Endothelial cell of umbilical vein (primary cell): ENCODE measurements around the gene MEX3C. TPM values are rescaled to one million over a fixed set of nuclear protein-coding genes. Genes with fewer than 3 reads are reported as not detected.

Experiments
- BruUV-seq: library from RNA; stranded (reverse); fragments of 400-500 nt; replicated peaks from 2 replicates; lab custom pipeline; 2021; lab: Mats Ljungman, UMichigan
- CTCF ChIA-PET: fragments of 300-600, 350-600 bp; sonication (Branson Sonifier 250); formaldehyde crosslinking; loops from one replicate; lab custom pipeline; 2021; ENCODE audit warnings: antibody characterized with exemption, inconsistent platforms; lab: Charles Lee
- POLR2A ChIA-PET: fragments of 300-600, 350-600 bp; sonication (Branson Sonifier 250); formaldehyde crosslinking; loops from one replicate; lab custom pipeline; 2021; ENCODE audit warnings: antibody characterized with exemption, inconsistent platforms; lab: Charles Lee
- DNase-seq: peaks from one replicate; pipeline ENCODE4 v3.0.0-alpha.2; 2011; ENCODE audit warnings: low read depth, low spot score
- FAIRE-seq: peaks from 2 replicates; lab custom pipeline; 2011; peaks lifted over from hg19 to GRCh38; lab: Jason Lieb, UNC
- H2AFZ ChIP-seq: 2 replicates; pipeline ENCODE4 v1.6.0; 2012; ENCODE audit warnings: low read depth, low read length, control low read depth, inconsistent platforms
- H3K27ac ChIP-seq: 2 replicates; pipeline ENCODE4 v1.5.1; 2011; ENCODE audit warnings: low read depth, mild to moderate bottlenecking, control low read depth, low read length, moderate library complexity; ENCODE audit not compliant: insufficient read depth
- H3K27me3 ChIP-seq, 2 experiments: 2 replicates each; pipeline versions ENCODE4 v1.6.0 to v1.6.1; 2011; ENCODE audit warnings: low read length in 2 of 2, mixed read lengths in 1 of 2; ENCODE audit not compliant: control insufficient read depth in 2 of 2, insufficient read depth in 2 of 2
- H3K36me3 ChIP-seq, 2 experiments: 2 replicates in 1 of 2; 3 replicates in 1 of 2; pipeline ENCODE4 v1.5.1; 2011; ENCODE audit warnings: low read length in 2 of 2, mild to moderate bottlenecking in 1 of 2, moderate library complexity in 1 of 2; ENCODE audit not compliant: control insufficient read depth in 2 of 2, insufficient read depth in 2 of 2; ENCODE audit errors: extremely low read depth in 1 of 2
- H3K4me1 ChIP-seq: 3 replicates; pipeline ENCODE4 v1.5.1; 2011; ENCODE audit warnings: mild to moderate bottlenecking, low read length; ENCODE audit not compliant: control insufficient read depth, insufficient read depth; ENCODE audit errors: extremely low read depth
- H3K4me2 ChIP-seq: 2 replicates; pipeline ENCODE4 v1.6.1; 2011; ENCODE audit warnings: low read length, control low read depth, mixed read lengths; ENCODE audit not compliant: insufficient read depth
- H3K4me3 ChIP-seq, 3 experiments: fragments of 200-600 bp in 1 of 3; sonication (generic), shearing (Covaris generic) in 1 of 3; replicated peaks in 1 of 3; 2 replicates each; pipeline ENCODE4 v1.5.1; 2011 to 2016; ENCODE audit warnings: control low read depth in 3 of 3, low read length in 3 of 3, mild to moderate bottlenecking in 2 of 3, inconsistent platforms in 1 of 3, low read depth in 1 of 3, moderate library complexity in 1 of 3; ENCODE audit not compliant: insufficient read depth in 1 of 3
- H3K79me2 ChIP-seq: 2 replicates; pipeline ENCODE4 v1.6.0; 2012; ENCODE audit warnings: low read length, inconsistent platforms; ENCODE audit not compliant: control insufficient read depth, insufficient read depth
- H3K9ac ChIP-seq: replicated peaks from 2 replicates; pipeline ENCODE3; 2011; ENCODE audit warnings: low read length, control low read depth; ENCODE audit not compliant: insufficient read depth; ENCODE audit errors: extremely low read depth
- H3K9me1 ChIP-seq: replicated peaks from 3 replicates; pipeline ENCODE4 v1.6.0; 2011; ENCODE audit warnings: mild to moderate bottlenecking, low read length; ENCODE audit not compliant: control insufficient read depth, insufficient read depth; ENCODE audit errors: extremely low read depth
- H3K9me3 ChIP-seq: replicated peaks from 2 replicates; pipeline ENCODE4 v1.5.1; 2012; ENCODE audit warnings: low read length, inconsistent platforms; ENCODE audit not compliant: control insufficient read depth, insufficient read depth
- H4K20me1 ChIP-seq: replicated peaks from 2 replicates; pipeline ENCODE3; 2011; ENCODE audit warnings: mild to moderate bottlenecking, low read length; ENCODE audit not compliant: control insufficient read depth, insufficient read depth; ENCODE audit errors: extremely low read depth
- CTCF ChIP-seq, 2 donors: IDR thresholded peaks; 1 replicate in 1 of 2; 2 replicates in 1 of 2; pipeline ENCODE4 v1.5.1; 2011; ENCODE audit warnings: low read length in 2 of 2, mild to moderate bottlenecking in 2 of 2, moderate library complexity in 2 of 2, control low read depth in 1 of 2, inconsistent platforms in 1 of 2, low read depth in 1 of 2; ENCODE audit not compliant: insufficient read depth in 1 of 2; ENCODE audit errors: extremely low read depth in 1 of 2
- EZH2 ChIP-seq: IDR thresholded peaks from 2 replicates; pipeline ENCODE4 v1.6.1; 2012; ENCODE audit warnings: borderline replicate concordance, low read depth, mild to moderate bottlenecking, moderate library complexity, low read length, inconsistent platforms; ENCODE audit not compliant: severe bottlenecking
- FOS ChIP-seq: IDR thresholded peaks from 2 replicates; pipeline ENCODE4 v1.6.1; 2011; ENCODE audit warnings: mild to moderate bottlenecking, low read length, moderate library complexity, borderline replicate concordance; ENCODE audit not compliant: insufficient read depth
- GATA2 ChIP-seq: IDR thresholded peaks from 2 replicates; pipeline ENCODE4 v1.7.0; 2011; ENCODE audit warnings: low read depth, mild to moderate bottlenecking, moderate library complexity, mixed read lengths, low read length; ENCODE audit not compliant: insufficient read length, insufficient read depth
- JUN ChIP-seq: IDR thresholded peaks from 2 replicates; pipeline ENCODE4 v1.6.1; 2011; ENCODE audit warnings: borderline replicate concordance, low read depth; ENCODE audit not compliant: insufficient read length, insufficient read depth
- MYC ChIP-seq: IDR thresholded peaks from one replicate; pipeline ENCODE4 v1.6.1; 2011; ENCODE audit warnings: mild to moderate bottlenecking, low read depth, low read length
- POLR2A ChIP-seq: IDR thresholded peaks from 2 replicates; pipeline ENCODE4 v1.6.1; 2012; ENCODE audit warnings: low read depth, mild to moderate bottlenecking, control low read depth, low read length
- POLR2AphosphoS5 ChIP-seq: IDR thresholded peaks from 2 replicates; pipeline ENCODE4 v1.6.1; 2012; ENCODE audit warnings: low read depth, mild to moderate bottlenecking, control low read depth, low read length, moderate library complexity; ENCODE audit not compliant: insufficient read depth
- dilution Hi-C: fragments of 300-500 bp; cut with MboI; formaldehyde crosslinking; loops from one replicate; pipeline ENCODE4 v1.15.0; 2019; ENCODE audit warnings: low sequenced_read_pairs; ENCODE audit not compliant: extremely low pct_ligation_motif_present
- intact Hi-C: fragments of 100-400 bp; cut with micrococcal nuclease; formaldehyde crosslinking; loops from one replicate; pipeline ENCODE4 v1.10.0; 2022
- polyA plus RNA-seq, 4 experiments: library from polyadenylated mRNA; depleted of rRNA in 3 of 4; stranded (reverse) in 3 of 4; unstranded in 1 of 4; fragments of >200 nt; gene quantifications; 2 replicates each; pipeline versions ENCODE4 v1.2.1 to v1.2.3, GENCODE V29; 2011 to 2012; ENCODE audit warnings: missing spikeins in 1 of 4
- total RNA-seq: library from RNA; stranded (reverse); gene quantifications from 2 replicates; pipeline ENCODE4 v1.2.3, GENCODE V29; 2021
- TF ChIP-seq, protein P1 (sequence below): IDR thresholded peaks from 2 replicates; pipeline ENCODE4 v1.6.1; 2011; ENCODE audit not compliant: insufficient read depth, insufficient read length

Gene MEX3C
- total and polyA plus RNA-seq, 2 donors (not counting 3 experiments of a cell fraction or from before 2014, with no cell fraction given): 23.4 to 45.7 TPM

DNA sequence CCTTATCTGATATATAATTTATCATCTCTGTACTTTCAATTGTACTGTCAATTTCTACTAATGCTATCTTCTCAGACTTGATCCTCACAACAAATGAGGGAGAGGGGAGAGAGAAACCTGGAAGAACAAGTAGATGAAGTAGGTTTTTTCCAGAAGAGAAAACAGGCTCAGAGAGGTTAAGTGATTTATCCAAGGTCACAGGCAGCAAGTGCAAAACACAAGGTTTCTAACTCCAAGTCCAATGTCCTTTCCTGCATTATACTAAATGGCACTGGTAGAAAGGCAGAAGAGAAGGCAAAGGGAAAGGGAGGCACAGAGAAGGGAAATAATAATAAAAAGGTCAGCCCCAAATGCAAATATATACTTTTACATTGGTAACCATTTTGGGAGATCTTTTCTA lies 7.5 kb downstream of the MEX3C start:
- no peak overlapping the region for H3K27ac ChIP-seq
- H3K9ac ChIP-seq: no peak overlapping the region
- H3K4me3 ChIP-seq: no peak overlapping the region
- H3K4me2 ChIP-seq: no peak overlapping the region
- POLR2A ChIA-PET: no interaction called here
- FAIRE-seq: no peak
- H3K4me1 ChIP-seq: peaks cover 39% of the 10 kb centered on the region
- no peak for TF ChIP-seq MYC
- no peak for TF ChIP-seq JUN
- TF ChIP-seq POLR2AphosphoS5: no peak
- TF ChIP-seq GATA2: no peak
- no peak for TF ChIP-seq CTCF (IDR thresholded peaks at IDR 0.05; ENCODE audit: extremely low read depth in 1 of 2, insufficient read depth in 1 of 2, low read depth in 1 of 2, low read length in 2 of 2)
- TF ChIP-seq EZH2: no peak
- no peak for TF ChIP-seq POLR2A
- no peak for TF ChIP-seq FOS
- TF ChIP-seq, protein P1, sequence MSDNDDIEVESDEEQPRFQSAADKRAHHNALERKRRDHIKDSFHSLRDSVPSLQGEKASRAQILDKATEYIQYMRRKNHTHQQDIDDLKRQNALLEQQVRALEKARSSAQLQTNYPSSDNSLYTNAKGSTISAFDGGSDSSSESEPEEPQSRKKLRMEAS: no peak
- H3K36me3 ChIP-seq: peaks cover 0 to 2% of the 10 kb centered on the region in 2 experiments
- BruUV-seq: no TSS peak
- no peaks in the 10 kb centered on the region for H3K27me3 ChIP-seq
- H4K20me1 ChIP-seq: peaks cover 28% of the 10 kb centered on the region
- intact Hi-C loops (no loop called here), dilution Hi-C loops (no loop called here)
- DNase-seq: no peak
- H3K9me1 ChIP-seq: peaks cover 3% of the 10 kb centered on the region
- CTCF ChIA-PET: no interaction called here
- no peak overlapping the region for H2AFZ ChIP-seq
- H3K9me3 ChIP-seq: no peaks in the 10 kb centered on the region
- peaks cover 99% of the 10 kb centered on the region for H3K79me2 ChIP-seq
